Activated CD4-positive, alpha-beta T cell treated with anti-CD3 and anti-CD28 coated beads for 24 hours (primary cell): ENCODE measurements around the gene CD63.
A peak's percentile ranks its signal among the peaks of the same experiment; 100 is the strongest.
"Not testable (repeated sequence)": the region's sequence is repeated elsewhere in the genome, so short reads cannot be mapped to it uniquely, and the experiment has no call there.

Experiments
- DNase-seq, 2 donors: peaks; one replicate each; pipeline ENCODE4 v3.0.0-alpha.2; 2020; ENCODE audit warnings: low read depth in 2 of 2

The CD63 gene, protein sequence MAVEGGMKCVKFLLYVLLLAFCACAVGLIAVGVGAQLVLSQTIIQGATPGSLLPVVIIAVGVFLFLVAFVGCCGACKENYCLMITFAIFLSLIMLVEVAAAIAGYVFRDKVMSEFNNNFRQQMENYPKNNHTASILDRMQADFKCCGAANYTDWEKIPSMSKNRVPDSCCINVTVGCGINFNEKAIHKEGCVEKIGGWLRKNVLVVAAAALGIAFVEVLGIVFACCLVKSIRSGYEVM

DNA sequence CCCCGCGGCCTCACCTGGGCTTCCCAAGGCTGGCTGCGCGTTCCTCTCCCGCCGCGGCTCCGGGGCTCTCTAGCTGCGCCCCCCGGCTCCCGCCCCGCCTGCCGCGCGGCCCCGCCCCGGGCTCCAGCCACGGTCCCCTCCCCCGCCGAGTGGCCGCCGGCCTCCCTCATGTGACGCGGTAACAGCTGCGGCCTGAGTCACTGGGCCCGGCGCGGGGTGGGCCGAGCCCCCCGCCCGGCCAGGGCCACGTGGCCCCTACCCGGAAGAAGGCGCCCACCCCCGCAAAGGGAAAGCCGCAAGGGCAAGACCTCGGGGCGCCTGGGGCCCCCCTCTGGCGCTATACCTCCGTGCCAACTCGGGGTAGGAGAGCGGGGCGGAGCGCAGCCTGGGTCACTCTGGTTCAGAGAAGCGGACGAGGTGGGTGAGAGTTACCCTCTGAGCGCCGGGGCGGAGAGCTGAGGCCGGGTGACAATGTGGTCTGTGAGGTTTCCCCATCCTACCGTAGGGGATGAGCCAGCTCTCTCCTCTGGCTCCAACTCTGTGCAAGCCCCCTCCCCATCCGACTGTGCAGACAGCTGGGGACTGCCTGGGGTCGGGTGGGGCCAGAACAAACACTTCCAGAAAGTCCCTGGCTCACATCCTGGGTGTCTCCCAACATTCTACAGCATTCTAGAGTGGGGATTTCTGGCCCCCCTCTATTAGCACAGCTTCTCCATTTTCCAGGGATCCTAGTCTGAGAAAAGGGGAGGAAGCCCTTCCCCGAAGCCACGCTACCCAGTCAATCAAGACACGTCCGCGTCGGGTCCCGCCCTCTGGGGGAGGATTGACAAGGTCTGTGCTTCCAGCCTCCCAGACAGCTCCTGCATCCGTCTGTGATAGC, at the start of gene CD63:
Gene CD63, minus strand, starts transcription at position 71 of the 880 bp plus-strand sequence. CDS start 668 bp downstream, outside the sequence.
- DNase-seq = peak; percentile 56 to 71

DNA sequence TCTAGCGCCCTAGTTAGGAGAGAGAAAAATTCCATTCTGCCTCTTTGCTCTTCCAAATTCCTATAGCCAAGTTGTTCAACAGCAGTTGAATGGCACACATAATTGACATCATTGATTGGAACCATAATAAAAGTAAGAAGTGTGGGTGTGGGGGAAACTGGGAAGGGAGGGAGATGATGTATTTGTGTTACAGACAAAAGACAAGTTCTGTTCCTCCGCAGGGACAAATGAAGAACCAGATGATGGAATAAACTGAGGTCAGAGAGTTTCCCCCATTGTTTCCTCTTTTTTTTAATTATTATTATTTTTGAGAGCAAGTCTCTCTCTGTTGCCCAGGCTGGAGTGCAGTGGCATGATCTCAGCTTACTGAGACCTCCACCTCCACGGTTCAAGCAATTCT, 49.0 kb upstream of the CD63 start:
- no peak for DNase-seq

DNA sequence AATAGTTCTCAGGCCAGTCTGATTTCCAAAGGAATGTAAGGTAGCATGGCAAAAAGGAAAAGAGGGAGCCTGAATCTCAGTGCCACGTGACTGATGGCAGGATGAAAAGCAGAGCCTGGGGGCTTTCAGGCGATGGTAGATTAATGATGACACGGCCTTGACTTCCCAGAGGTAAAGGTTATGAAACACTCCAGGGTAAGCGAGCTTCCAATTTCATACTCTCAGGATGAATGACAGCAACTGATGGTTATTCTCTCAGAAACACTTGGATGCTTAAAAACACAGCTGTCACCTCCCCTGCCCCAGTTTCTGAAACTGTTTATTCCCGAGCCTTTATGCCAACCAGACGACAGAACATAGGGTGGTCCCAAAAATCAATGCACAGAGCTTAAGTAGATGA, 42.9 kb upstream of the CD63 start:
- DNase-seq = no peak

DNA sequence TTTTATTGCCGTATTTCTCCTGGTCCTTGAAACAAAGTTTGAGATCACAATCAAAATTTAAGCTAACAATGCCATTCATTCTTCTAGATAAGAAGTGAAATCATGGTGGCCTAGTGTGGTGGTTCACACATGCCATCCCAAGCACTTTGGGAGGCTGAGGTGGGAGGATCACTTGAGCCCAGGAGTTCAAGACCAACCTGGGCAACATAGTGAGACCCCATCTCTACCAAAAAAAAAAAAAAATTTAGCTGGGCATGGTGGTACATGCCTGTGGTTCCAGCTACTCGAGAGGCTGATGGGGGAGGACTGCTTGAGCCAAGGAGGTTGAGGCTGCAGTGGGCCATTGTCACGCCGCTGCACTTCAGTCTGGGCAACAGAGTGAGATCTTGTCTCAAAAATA, 38.3 kb upstream of the CD63 start:
- DNase-seq = no peak

DNA sequence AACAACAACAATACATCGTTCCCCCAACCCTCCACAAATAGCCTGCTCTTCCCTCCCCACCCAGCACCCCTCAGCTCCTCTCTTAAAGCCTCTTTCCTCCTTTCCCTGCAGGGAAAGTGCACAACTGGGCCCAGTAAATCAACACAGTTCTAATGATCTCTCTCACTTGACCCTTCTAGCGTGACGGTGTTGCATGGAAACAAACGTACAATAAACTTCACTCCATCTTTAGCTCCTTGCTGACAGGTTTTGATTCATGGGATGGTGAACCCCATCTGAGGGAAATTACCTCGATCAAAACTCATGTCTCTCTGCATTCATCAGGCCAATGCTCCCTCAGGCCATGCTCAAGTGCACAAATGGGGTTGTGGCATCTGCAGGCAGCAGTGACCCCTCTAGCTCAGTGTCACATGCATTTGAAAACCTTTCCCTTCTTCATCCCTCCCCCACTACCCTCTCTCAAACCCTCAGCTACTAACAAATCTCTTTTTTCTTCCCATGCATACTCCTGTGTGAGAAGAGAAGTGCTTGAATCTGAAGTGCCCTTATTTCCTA, 37.0 kb upstream of the CD63 start:
- no peak for DNase-seq

DNA sequence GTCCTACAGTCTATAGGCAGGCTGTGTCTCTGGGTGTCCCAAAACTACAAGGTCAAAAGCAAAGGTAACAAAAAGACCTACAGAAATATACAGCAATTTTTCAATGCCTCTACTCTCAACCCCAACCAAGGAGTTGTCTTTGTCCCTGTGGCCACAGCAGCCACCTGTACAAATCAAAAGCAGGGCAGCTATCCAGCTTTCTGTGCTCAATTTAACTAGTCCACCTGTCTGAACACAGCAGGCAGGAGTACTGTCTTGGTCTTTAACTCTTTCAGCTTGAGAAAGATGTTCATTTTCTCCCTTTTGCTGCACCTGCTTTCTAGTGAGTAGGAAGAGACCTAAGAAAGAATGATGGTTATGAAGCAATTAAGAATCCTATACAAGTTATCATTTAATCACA, 33.8 kb upstream of the CD63 start:
- DNase-seq = no peak

DNA sequence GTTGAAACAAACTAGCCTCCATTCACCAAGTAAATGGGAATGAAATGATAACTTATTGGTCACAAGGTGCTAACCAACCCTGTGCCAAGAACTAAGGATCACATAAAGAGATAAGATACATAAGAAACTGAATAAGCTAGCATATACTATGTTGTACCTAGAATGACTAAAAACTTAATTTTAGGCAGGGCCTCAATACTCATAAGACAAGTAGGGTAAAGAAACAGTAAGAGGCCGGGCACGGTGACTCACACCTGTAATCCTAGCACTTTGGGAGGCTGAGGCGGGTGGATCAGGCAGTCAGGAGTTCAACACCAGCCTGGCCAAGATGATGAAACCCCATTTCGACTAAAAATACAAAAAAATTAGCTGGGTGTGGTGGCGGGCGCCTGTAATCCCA, 31.9 kb upstream of the CD63 start:
- DNase-seq = peak in 1 of 2 donors; percentile 25

DNA sequence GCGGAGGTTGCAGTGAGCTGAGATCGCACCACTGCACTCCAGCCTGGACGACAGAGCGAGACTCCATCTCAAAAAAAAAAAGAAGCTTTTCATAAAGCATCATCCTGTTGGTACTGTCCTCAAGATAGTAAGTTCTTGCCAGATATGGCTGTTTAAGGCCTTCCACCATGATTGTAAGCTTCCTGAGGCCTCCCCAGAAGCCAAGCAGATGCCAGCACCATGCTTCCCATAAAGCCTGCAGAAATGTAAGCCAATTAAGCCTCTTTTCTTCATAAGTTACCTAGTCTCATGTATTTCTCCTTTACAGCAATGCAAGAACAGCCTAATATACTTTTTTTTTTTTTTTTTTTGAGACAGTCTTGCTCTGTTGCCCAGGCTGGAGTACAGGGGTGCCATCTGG, 29.8 kb upstream of the CD63 start:
- DNase-seq = not testable (repeated sequence)

DNA sequence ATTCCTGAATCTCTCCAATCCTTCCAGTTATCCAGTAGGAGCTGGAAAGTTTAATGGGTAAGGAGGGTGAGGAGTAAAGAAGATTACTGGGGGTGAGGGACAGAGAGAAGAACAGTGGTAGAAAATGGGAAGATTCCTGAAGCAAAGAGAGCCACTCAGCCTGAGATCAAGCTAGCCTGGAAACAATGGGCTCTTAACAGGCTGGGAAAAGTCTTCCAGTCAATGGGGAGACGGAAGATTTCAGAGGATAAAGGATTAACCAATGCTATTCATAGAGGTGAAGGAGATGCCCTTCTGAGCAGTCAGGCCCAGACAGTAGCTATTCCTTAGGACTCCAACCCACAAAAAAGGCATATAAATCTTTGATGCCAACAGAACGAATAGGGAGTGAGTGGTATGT, 28.9 kb upstream of the CD63 start:
- no peak for DNase-seq

DNA sequence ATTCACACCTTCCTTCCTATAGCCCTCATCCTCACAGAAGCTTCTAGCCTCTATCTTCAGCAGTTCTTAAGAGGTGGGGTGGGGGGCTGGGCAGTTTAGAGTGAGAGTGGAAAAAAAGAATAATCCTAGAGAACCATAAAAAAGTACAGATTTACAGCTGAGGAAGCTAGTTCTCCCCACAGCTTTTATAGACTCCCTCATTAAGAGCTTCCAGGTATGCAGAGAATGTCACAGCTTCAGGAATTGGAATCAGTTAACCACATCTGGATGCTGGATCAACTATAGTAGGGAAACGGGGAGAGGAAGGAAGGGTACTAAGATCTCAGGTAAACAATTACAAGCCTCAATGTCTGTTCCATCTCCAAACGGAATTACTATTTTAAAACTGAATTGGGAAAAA, 26.4 kb upstream of the CD63 start:
- DNase-seq = no peak

DNA sequence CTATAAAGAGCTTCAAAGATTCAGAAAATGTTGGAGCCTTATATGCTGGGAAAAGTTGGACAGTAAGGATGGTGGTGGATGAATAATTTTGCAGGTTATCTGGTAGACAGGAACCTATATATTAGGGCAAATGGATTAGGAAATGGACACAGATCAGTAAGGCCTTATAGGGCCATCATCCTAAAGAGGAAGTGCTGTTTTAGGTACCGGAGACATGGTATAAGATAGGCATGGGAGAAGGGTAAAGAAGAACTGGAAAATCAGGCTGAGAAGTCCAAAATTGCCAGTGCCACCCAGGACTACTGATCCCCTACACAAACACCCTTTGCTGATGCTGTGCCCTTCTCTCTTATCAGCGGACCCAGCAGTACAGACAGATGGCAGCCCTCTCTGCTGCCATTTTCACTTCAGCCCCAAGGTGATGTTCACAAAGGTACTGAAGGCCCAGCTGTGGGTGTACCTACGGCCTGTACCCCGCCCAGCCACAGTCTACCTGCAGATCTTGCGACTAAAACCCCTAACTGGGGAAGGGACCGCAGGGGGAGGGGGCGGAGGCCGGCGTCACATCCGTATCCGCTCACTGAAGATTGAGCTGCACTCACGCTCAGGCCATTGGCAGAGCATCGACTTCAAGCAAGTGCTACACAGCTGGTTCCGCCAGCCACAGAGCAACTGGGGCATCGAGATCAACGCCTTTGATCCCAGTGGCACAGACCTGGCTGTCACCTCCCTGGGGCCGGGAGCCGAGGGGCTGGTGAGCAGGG, 19.6 kb upstream of the CD63 start:
- DNase-seq = no peak

DNA sequence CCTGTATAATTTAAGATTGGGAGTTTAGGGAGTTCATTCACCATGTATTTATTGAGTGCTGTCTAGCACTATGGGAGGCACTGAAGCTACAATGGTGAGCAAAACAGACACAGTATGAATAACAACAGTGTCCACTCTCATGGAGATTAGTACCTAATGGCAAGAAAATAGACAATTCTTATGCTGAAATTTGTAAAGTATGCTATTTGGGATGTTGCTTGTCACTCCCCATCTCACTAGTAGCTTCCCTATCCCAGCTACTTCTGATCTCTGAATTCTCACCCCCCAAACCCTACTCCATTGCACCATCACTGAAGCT, 18.1 kb upstream of the CD63 start:
- DNase-seq = no peak

DNA sequence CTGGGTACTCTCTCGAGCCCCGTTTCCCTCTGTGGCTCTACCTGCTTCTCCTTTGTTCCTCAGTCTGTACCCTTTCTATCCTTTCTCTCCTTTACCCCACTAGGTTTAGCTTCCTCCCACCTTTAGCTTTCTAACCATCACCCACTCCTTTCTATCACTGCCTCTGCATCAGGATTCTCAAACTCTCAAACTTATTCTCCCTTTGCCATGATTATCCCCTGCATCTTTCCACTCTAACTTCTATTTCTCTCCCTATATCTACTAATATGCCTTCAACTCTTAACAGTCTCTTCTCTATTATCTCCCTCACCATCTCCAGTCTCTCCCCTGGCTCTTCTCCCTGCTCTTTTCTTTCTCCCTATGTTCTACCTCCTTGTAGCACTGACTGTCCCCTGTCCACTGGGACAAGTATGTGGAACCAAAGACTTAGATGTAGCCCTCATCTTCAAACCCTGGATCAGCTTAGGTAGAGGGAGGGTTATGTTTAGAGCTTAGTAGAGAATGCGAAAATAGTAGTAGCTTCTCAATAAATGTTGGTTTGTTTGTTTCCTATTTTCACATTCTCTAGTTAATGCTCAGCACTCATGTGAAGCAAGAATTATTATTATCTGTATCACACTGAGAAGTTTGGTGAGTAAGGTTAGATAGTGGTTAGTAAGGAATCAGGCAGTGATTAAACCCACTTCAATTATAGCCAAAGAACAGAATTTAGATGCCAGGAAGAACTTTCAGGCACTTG, 17.5 kb upstream of the CD63 start:
- DNase-seq = no peak

DNA sequence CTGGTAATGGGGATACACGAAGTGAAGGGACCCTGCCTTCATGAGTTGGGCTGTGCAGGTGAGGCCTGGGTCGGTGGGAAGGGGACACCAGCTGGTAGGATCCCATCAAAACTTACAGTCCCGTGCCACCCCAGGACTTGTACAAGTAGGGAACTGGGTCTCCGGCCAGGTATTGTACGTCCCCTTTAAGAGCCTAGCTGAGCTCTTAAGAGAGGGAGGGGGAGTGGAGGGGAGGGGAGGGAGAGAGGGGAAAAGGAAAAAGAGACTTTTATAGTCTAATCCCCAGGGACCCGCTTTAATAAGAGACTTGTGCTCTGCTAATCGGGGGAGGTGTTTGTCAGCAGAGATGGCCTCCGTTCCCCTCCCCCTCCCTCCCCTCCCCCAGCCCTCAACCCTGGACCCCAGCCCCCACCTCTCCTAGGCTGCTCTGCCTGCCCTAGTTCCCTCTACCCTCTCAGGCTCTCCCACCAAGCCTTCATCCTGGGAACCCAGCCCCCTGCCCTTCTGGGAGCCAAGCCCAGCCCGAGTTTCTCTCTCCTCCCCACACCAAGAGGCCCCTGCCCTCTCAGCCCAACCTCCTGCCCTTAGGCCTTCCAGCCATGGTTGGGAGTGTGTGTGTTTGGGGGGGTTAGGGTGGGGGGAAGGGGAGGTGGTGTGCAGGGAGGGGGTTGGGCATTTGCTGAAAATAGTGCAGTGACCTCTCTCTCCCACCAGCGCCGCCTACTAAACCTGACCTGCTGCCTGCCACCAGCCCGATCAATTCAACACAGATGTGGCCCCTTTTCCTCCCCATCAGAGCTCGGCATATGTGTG, 16.8 kb upstream of the CD63 start:
- DNase-seq = no peak

DNA sequence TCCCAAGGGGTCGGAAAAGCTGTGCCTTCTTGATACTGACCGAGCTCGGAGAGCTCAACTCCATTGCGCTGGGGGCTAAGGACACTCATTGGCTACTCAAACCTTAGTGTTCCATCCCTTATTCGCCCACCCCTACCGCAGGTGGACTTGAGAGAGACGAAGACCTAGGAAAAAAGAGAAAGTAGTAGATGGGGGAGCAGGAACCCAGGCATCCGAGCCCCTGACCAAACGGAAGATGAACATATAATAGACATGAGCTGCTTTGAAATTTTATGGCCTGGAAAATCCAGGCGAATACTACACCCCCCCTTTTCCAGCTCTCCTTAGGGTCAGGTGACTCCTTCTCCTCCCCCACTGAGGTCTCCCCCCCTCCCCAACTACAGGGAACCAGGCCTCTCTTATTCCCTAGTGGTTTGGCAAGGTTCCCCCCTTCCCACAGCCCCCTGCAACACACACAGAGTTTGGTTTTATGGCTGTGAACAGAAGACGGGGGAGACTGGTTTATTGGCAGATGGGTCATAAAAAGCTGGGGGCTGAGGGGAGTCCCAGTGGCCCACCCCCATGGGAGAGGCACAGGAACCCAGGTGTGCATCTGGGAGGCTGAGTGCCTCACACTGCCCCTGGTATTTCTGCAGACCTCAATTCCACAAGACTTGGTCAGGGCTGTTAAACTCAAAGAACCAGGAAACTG, 15.7 kb upstream of the CD63 start:
- DNase-seq = no peak

DNA sequence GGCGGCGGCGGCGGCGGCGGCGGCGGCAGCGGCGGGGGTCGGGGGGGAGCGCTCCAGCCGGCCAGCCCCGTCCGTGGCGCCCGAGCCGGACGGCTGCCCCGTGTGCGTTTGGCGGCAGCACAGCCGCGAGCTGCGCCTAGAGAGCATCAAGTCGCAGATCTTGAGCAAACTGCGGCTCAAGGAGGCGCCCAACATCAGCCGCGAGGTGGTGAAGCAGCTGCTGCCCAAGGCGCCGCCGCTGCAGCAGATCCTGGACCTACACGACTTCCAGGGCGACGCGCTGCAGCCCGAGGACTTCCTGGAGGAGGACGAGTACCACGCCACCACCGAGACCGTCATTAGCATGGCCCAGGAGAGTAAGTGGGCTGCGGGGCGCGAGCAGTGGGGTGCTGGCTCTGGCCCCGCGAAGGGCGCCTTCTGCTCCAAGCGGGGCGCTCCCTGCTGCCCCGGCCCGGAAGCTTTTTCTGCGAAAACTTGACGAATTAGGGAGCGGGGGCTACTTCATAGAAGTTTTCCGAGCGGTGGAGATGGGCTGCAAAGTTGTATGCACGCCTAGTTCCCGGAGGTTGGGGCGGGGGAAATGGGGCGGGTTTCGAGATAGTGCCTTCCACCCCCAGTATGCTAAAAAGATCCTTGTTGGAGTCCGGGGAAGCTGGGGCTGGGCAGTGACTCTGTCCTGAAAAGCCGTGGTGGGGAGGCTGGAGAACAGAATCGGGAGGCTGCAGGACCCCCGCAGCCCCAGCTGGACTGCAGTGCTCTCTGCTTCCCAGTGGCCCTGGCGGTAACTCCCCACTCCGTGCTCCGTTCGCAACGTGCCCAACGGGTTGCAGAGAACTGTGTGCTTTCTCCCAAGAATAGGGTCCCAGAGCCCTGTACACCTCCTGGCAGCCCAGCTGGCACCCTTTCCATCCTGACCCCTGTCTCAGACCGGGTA, 14.9 kb upstream of the CD63 start:
- peak in 1 of 2 donors; percentile 18 for DNase-seq

DNA sequence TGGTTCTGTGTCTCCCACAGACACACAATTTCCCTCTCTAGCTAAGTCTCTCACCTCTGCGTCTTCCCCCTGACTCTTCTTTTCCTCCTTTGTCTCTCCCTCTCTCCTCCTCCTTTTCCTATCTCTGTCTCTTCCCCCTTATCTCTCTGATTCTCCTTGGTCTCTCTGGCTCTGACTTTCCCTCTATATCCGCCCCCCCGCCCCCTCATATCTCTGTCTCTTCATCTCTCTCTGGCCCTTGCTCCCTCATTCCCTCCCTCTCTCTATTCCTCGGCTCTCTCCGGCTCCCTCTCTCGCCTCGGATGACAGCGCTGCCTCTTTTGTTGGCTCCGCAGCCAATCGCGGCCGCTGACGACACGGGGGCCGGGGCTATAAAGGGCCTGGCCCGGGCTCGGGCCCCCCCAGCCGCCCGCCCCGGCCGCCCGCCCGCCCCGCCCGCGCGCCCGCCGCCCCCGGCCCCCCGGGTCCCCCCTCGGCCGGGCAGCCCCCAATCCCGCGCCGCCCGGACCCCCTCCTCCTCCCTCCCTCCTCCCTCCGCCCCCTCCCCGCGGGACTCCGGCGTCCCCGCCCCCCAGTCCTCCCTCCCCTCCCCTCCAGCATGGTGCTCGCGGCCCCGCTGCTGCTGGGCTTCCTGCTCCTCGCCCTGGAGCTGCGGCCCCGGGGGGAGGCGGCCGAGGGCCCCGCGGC, 14.1 kb upstream of the CD63 start, which contains the start of gene GDF11:
Gene GDF11, plus strand, starts transcription at position 404 of the 687 bp plus-strand sequence. Its CDS starts 195 bp downstream, at position 599.
- peak; percentile 57 to 66 for DNase-seq

DNA sequence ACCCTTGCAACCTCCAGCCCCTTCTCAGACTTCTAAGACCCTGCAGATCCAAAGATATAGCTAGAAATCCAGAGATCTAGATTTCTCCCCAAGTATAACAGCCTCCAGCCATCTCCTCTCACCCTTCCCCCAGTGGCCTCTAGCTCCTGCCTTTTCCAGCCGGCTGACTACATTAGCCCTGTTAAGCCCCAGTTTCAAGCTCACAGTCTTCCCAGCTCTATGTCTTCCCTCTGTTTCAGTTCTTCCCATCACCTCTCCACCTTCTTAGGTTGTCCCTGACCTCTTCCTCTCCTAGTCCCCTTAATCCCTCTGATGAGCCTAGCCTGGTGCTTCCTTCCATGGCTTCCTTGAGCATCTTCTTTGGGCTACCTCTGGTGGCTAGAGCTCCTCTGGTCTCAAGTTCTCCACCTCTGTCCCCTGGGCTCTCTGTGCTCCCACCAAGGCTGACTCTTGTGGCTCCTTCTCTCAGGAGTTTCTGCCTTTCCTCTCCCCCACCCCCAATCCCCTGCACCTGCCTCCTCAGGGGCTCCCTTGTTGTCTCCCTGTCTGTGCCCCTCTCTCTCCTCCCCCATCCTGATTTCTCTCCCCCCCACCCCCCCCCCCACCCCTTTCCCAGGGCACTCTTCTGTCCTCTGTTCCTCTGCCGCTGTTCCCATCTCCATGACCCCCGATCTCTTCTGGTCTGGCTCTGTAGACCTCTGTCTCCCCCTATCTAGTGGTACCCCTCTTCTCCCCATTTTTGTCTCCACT, 13.3 kb upstream of the CD63 start:
- DNase-seq = no peak
